Glutamatergic neuron (in vitro differentiated cells): Measurements from ENCODE around the gene LRRC26. TPM values are rescaled to one million over a fixed set of nuclear protein-coding genes. Genes with fewer than 3 reads are reported as not detected.
A peak's percentile ranks its signal among the peaks of the same experiment; 100 is the strongest.

ENCODE experiments used
- DNase-seq: peaks from one replicate; pipeline ENCODE4 v3.0.0; 2022
- H3K27ac Mint-ChIP-seq: one replicate; pipeline ENCODE4 v1.8.0; 2020; ENCODE audit warnings: mild to moderate bottlenecking, mixed read lengths, inconsistent platforms; ENCODE audit not compliant: unreplicated experiment
- H3K27me3 Mint-ChIP-seq: one replicate; pipeline ENCODE4 v1.8.0; 2020; ENCODE audit warnings: mild to moderate bottlenecking, moderate library complexity, mixed read lengths, inconsistent platforms; ENCODE audit not compliant: unreplicated experiment
- H3K36me3 Mint-ChIP-seq: one replicate; pipeline ENCODE4 v1.8.0; 2020; ENCODE audit warnings: mild to moderate bottlenecking, mixed read lengths, inconsistent platforms; ENCODE audit not compliant: unreplicated experiment
- H3K4me1 Mint-ChIP-seq: one replicate; pipeline ENCODE4 v1.8.0; 2020; ENCODE audit warnings: mild to moderate bottlenecking, low read depth, mixed read lengths, inconsistent platforms; ENCODE audit not compliant: unreplicated experiment
- H3K4me3 Mint-ChIP-seq: one replicate; pipeline ENCODE4 v1.8.0; 2020; ENCODE audit warnings: mild to moderate bottlenecking, mixed read lengths, inconsistent platforms; ENCODE audit not compliant: unreplicated experiment
- H3K9me3 Mint-ChIP-seq: one replicate; pipeline ENCODE4 v1.8.0; 2020; ENCODE audit warnings: mild to moderate bottlenecking, moderate library complexity, mixed read lengths, inconsistent platforms; ENCODE audit not compliant: unreplicated experiment
- total RNA-seq: library from RNA; stranded (reverse); fragmentation: NEBNext Ultra II Directional; extraction: Animal tissue kit (Norgen Biotek cat#: 25700); gene quantifications from one replicate; pipeline ENCODE4 v1.2.1, GENCODE V29; 2021; ENCODE audit not compliant: unreplicated experiment
- TF ChIP-seq, protein P1 (sequence below): fragments of 200-600 bp; sonication (generic); IDR thresholded peaks from one replicate; pipeline ENCODE4 v1.5.0; 2021; ENCODE audit not compliant: partially characterized antibody, unreplicated experiment

The LRRC26 gene
- total RNA-seq, 1 donor from 2014 or later: 0.98 TPM

DNA sequence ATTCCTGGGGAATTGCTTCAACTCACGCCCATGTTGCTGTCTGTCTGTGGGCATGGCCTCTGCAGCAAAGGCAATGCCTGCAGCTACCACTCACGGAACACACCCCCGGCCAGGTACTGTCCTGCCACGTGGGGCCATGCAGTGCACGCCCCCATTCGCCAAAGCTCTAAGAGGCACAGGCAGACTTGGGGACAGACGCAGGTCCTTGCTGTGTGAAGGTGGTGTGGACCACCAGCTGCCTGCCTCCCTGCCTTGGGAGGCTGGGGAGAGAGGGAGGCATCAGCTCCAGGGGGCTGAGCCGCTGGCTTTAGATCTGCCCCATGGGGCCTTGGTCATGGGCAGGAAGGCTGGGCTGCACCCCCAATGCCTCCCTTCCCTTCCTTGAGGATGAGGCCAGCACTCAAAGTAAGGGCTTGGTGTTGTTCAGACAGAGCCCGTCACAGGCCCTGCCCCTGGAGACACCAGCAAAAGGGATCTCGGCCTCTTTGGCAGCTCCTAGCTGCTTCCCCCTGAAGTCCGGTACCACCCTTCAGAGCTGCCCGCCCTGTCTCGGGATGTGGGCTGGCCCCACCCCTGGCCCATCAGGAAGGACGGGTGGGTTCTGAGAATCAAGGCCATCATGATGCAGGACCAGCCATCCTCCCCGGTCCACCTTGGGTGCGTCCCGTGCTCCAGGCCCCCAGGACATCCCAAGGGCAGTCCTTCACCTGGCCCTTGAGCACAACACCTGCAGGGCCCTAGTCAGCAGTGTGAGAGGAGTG is 28.6 kb downstream of the LRRC26 start:
- H3K4me1 Mint-ChIP-seq: peaks cover 7% of the 10 kb centered on the region
- H3K9me3 Mint-ChIP-seq: peaks cover 9% of the 10 kb centered on the region
- no peak for DNase-seq
- H3K36me3 Mint-ChIP-seq: no peaks in the 10 kb centered on the region
- TF ChIP-seq, protein P1, sequence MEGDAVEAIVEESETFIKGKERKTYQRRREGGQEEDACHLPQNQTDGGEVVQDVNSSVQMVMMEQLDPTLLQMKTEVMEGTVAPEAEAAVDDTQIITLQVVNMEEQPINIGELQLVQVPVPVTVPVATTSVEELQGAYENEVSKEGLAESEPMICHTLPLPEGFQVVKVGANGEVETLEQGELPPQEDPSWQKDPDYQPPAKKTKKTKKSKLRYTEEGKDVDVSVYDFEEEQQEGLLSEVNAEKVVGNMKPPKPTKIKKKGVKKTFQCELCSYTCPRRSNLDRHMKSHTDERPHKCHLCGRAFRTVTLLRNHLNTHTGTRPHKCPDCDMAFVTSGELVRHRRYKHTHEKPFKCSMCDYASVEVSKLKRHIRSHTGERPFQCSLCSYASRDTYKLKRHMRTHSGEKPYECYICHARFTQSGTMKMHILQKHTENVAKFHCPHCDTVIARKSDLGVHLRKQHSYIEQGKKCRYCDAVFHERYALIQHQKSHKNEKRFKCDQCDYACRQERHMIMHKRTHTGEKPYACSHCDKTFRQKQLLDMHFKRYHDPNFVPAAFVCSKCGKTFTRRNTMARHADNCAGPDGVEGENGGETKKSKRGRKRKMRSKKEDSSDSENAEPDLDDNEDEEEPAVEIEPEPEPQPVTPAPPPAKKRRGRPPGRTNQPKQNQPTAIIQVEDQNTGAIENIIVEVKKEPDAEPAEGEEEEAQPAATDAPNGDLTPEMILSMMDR: no peak
- no peak overlapping the region for H3K4me3 Mint-ChIP-seq
- H3K27ac Mint-ChIP-seq: no peak overlapping the region
- H3K27me3 Mint-ChIP-seq: peaks cover 30% of the 10 kb centered on the region

DNA sequence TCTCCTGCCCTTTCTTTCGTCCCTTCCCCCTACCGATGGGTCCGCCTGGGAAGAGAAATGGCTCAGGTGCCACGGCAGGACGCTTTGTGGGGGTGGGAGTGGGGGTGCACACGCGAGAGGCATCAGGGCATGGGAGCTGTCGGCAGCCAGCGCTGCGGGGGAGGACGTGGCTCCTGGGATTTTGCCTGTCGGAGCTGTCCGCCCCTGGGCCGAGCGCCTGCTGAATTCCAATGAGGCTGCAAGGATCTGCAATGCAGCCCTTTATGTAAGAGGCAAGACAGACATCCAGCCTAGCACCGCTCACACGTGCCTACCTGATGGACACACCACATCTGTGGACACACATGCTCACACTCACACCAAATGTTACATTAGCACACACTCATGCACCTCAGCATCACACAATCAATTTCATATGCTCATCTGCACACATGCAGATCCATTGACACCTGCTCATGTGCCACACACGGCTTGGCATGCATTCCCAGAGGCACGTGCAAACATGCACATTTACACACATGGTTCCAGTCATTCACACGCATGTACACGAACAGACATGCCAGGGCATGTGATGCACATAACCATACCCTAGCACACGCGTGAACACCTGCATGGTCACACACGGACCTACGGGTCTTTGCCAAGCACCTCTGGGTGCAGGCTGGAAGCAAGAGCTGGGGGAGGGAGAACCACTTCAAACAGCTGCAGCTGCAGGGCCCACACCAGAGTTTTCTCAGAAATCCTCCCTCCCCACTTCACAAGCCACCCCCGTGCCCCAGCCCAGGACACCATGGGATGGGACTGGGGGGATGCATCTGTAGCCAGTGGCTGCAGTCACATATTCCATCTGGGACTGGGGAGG is 29.5 kb downstream of the LRRC26 start:
- H3K27me3 Mint-ChIP-seq: peaks cover 34% of the 10 kb centered on the region
- TF ChIP-seq, protein P1: no peak

DNA sequence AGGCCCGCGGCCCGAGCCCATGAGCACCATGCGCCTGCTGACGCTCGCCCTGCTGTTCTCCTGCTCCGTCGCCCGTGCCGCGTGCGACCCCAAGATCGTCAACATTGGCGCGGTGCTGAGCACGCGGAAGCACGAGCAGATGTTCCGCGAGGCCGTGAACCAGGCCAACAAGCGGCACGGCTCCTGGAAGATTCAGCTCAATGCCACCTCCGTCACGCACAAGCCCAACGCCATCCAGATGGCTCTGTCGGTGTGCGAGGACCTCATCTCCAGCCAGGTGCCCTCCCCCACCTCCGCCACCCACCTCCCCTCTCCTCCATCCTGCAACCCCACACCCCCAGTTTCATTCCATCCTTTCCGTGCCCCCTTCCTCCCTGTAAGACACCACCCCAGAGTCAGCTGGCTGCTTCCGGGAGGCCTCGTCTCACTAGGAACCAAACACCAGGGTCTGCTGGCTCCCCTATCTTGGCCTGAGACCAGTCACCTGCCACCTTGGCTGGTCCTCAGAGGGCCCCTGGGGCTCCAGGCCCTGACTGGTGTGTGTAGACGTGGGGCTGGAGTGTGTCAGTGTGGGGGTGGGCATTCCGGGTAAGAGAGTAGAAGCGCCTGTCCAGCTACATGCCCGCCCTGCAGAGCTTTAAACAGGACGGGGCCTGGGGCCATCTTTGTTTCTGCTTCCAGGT is 30.2 kb downstream of the LRRC26 start:
- TF ChIP-seq, protein P1: no peak
- H3K4me1 Mint-ChIP-seq: peaks cover 7% of the 10 kb centered on the region
- no peak for DNase-seq
- H3K4me3 Mint-ChIP-seq: peak overlapping the region; percentile 87
- peaks cover 9% of the 10 kb centered on the region for H3K9me3 Mint-ChIP-seq
- H3K27ac Mint-ChIP-seq: no peak overlapping the region
- no peaks in the 10 kb centered on the region for H3K36me3 Mint-ChIP-seq
- H3K27me3 Mint-ChIP-seq: peaks cover 34% of the 10 kb centered on the region

More for the DNA sequence above, 29.5 kb downstream of the LRRC26 start:
- H3K4me1 Mint-ChIP-seq: peaks cover 7% of the 10 kb centered on the region
- no peaks in the 10 kb centered on the region for H3K36me3 Mint-ChIP-seq
- no peak for DNase-seq
- H3K4me3 Mint-ChIP-seq: peak overlapping the region; percentile 77
- H3K9me3 Mint-ChIP-seq: peaks cover 9% of the 10 kb centered on the region
- H3K27ac Mint-ChIP-seq: peak overlapping the region; percentile 77

GRCh38 chr9:137138722-137139467 is 31.0 kb downstream of the LRRC26 start, which contains the start of gene GRIN1:
Gene GRIN1, plus strand, starts transcription at chr9:137139154. Its CDS starts 333 bp downstream, at chr9:137139487.
- no peak for DNase-seq
- H3K27ac Mint-ChIP-seq: peak within 1 kb of the TSS; percentile 22
- H3K9me3 Mint-ChIP-seq: peaks cover 9% of the 10 kb centered on the region
- no peaks in the 10 kb centered on the region for H3K36me3 Mint-ChIP-seq
- peak within 1 kb of the TSS; percentile 87 for H3K4me3 Mint-ChIP-seq
- peaks cover 7% of the 10 kb centered on the region for H3K4me1 Mint-ChIP-seq
- TF ChIP-seq, protein P1: no peak
- peaks cover 34% of the 10 kb centered on the region for H3K27me3 Mint-ChIP-seq
